HUES6 (cell line): Measurements from ENCODE around the gene NOTCH1.

Source experiments
- H3K27ac ChIP-seq: 2 replicates; pipeline ENCODE4 v1.7.0; 2013; ENCODE audit warnings: low read depth, mild to moderate bottlenecking, low read length, inconsistent platforms
- H3K27me3 ChIP-seq: 2 replicates; pipeline ENCODE4 v1.6.1; 2013; ENCODE audit warnings: low read length; ENCODE audit not compliant: control insufficient read depth, insufficient read depth
- H3K36me3 ChIP-seq: 2 replicates; pipeline ENCODE4 v1.6.1; 2013; ENCODE audit warnings: low read length; ENCODE audit not compliant: control insufficient read depth, insufficient read depth
- H3K4me1 ChIP-seq: 2 replicates; pipeline ENCODE4 v1.6.1; 2013; ENCODE audit warnings: low read length; ENCODE audit not compliant: control insufficient read depth, insufficient read depth
- H3K4me3 ChIP-seq: 2 replicates; pipeline ENCODE4 v1.5.1; 2013; ENCODE audit warnings: low read depth, low read length
- H3K9ac ChIP-seq: one replicate; pipeline ENCODE4 v1.6.1; 2013; ENCODE audit warnings: mild to moderate bottlenecking, low read length
- H3K9me3 ChIP-seq: 2 replicates; pipeline ENCODE4 v1.6.1; 2013; ENCODE audit warnings: low read depth, low read length; ENCODE audit not compliant: control insufficient read depth, insufficient read depth

The NOTCH1 gene

DNA sequence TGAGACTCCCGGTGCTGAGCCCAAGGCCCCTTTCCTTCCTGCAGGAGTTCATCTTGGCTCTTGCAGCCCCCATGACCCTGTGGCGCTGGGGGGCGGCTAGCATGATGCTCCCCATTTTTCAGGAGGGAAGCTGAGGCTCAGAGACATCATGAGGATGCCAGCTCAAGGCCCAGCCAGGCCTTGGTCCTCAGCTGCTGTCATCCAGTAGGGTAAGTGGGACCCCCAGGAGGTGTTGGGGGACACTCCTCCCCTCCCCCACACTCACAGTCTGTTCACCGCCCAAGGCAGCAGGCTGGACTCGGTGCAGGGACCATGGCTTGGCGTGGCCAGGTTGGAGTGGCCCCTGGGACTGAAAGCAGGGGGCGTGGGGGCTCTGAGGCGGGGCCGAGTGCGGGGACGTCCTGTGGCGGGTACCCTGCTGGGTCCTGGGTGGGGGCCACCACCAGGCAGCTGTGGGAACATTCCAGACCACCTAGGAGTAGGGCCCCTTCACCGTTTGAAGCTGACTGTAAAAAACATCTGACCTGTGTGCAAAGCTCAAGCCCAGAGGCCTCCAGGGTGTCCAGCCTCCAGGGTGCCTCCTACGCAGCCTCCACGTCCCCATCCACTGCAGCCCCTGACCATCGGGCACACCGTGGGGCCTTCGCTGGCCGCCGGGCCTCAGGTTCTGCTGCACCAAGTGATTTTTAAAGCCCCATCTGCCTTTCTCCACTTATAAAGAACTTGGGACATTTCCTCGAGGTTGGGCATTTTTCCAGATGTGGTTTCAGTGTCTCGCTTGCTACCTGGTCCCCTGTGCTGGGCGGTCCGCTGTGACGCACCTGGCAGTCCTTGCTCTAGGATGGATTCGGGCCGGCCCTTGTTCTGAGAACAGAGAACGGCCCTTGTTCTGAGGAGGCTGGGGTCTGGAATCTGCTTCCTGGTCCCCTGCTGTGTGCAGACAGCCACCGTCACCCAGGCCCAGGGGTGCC lies 3.4 kb upstream of the NOTCH1 start:
- Histone ChIP-seq H3K36me3 (no peaks in the 10 kb centered on the region), H3K27ac (peak overlapping the region; percentile 64), H3K4me1 (peaks cover 58% of the 10 kb centered on the region), H3K9me3 (no peaks in the 10 kb centered on the region), H3K27me3 (no peaks in the 10 kb centered on the region), H3K4me3 (no peak overlapping the region), H3K9ac (peak overlapping the region; percentile 25)

GRCh38 chr9:136547508-136548215 lies 1.8 kb upstream of the NOTCH1 start:
- H3K9me3 ChIP-seq: no peaks in the 10 kb centered on the region
- H3K27me3 ChIP-seq: no peaks in the 10 kb centered on the region
- H3K27ac ChIP-seq: no peak overlapping the region
- peak overlapping the region; percentile 37 for H3K9ac ChIP-seq
- peak overlapping the region; percentile 70; the same call in 1 of the 2 replicates for H3K4me3 ChIP-seq
- peaks cover 12% of the 10 kb centered on the region; the same call in 1 of the 2 replicates for H3K36me3 ChIP-seq
- H3K4me1 ChIP-seq: peaks cover 58% of the 10 kb centered on the region

- Histone ChIP-seq H3K4me1 (peaks cover 50% of the 10 kb centered on the region), H3K27ac (peak overlapping the region; percentile 91)
Observed at GRCh38 chr9:136546697-136547501, 1.1 kb upstream of the NOTCH1 start.

DNA sequence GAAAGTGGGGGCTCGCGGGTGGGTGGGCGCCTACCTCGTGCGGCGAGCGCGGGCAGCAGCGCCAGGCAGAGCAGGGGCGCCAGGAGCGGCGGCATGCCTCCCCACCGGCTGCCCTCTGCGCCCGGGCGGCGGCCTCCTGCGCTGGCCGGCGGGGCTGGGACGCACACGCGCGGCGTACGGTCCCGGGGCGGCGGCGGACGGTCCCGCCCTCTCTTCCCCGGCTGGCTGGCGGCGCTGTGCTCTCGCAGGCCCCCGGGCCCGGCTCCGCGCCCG lies 220 bp downstream of the NOTCH1 start:
- no peak overlapping the region; the same call in 1 of the 2 replicates for H3K27ac ChIP-seq

More at GRCh38 chr9:136546697-136547501, 1.1 kb upstream of the NOTCH1 start:
- peak overlapping the region; percentile 83 for H3K9ac ChIP-seq
- peak overlapping the region; percentile 70 for H3K4me3 ChIP-seq
- H3K27me3 ChIP-seq: no peaks in the 10 kb centered on the region
- H3K9me3 ChIP-seq: no peaks in the 10 kb centered on the region
- peaks cover 16% of the 10 kb centered on the region for H3K36me3 ChIP-seq

GRCh38 chr9:136544964-136545691 lies 720 bp downstream of the NOTCH1 start:
- Histone ChIP-seq H3K4me1 (peaks cover 49% of the 10 kb centered on the region), H3K9ac (peak overlapping the region; percentile 60), H3K4me3 (peak overlapping the region; percentile 82), H3K36me3 (peaks cover 22% of the 10 kb centered on the region), H3K9me3 (no peaks in the 10 kb centered on the region), H3K27ac (peak overlapping the region; percentile 23; the same call in 1 of the 2 replicates), H3K27me3 (no peaks in the 10 kb centered on the region)

More for the DNA sequence above, 220 bp downstream of the NOTCH1 start:
- Histone ChIP-seq H3K4me1 (peaks cover 49% of the 10 kb centered on the region), H3K9ac (peak overlapping the region; percentile 73), H3K27me3 (no peaks in the 10 kb centered on the region), H3K36me3 (peaks cover 22% of the 10 kb centered on the region), H3K9me3 (no peaks in the 10 kb centered on the region), H3K4me3 (peak overlapping the region; percentile 82)

DNA sequence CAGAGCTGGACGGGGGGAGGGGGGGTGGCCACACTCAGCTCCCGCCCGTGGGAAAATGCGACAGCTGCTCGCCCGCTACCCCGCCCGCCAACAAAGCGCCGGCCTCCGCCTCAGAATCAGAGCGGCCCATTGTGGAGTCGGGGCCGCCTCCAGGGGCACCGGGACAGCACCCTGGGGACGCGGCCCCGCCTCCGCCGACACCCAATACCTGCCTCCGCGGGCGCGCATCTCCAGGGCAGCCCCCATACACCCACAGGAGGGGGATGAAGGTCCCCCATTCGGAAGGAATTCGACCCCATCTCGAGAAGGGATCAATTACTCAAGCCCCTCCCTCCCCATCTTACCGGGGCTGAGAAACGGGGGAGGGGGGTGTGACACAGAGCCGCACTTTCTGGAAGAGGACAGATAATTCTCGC lies 1.3 kb downstream of the NOTCH1 start:
- H3K4me1 ChIP-seq: peaks cover 49% of the 10 kb centered on the region
- peak overlapping the region; percentile 82 for H3K4me3 ChIP-seq
- H3K9me3 ChIP-seq: no peaks in the 10 kb centered on the region
- H3K27me3 ChIP-seq: no peaks in the 10 kb centered on the region
- H3K36me3 ChIP-seq: peaks cover 22% of the 10 kb centered on the region
- H3K9ac ChIP-seq: peak overlapping the region; percentile 53
- H3K27ac ChIP-seq: no peak overlapping the region

GRCh38 chr9:136543830-136544547 lies 1.9 kb downstream of the NOTCH1 start:
- Histone ChIP-seq H3K36me3 (peaks cover 22% of the 10 kb centered on the region), H3K9ac (peak overlapping the region; percentile 10), H3K4me3 (peak overlapping the region; percentile 82), H3K27ac (no peak overlapping the region), H3K27me3 (no peaks in the 10 kb centered on the region), H3K9me3 (no peaks in the 10 kb centered on the region), H3K4me1 (peaks cover 47% of the 10 kb centered on the region)

DNA sequence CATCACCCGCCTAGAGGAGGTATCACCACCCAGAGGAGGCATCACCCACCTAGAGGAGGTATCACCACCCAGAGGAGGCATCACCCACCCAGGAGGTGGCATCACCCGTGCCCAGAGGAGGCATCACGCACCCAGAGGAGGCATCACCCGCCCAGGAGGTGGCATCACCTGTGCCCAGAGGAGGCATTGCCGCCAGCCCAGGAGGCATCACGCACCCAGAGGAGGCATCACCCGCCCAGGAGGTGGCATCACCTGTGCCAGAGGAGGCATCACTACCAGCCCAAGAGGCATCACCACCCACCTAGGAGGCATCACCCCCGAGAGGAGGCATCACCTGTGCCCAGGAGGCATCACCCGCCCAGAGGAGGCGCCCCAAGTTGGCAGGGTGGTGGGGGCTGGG lies 2.6 kb downstream of the NOTCH1 start:
- peaks cover 40% of the 10 kb centered on the region for H3K4me1 ChIP-seq

GRCh38 chr9:136542241-136543040 lies 3.4 kb downstream of the NOTCH1 start:
- H3K27me3 ChIP-seq: no peaks in the 10 kb centered on the region
- H3K4me3 ChIP-seq: no peak overlapping the region
- H3K4me1 ChIP-seq: peaks cover 31% of the 10 kb centered on the region
- H3K36me3 ChIP-seq: peaks cover 31% of the 10 kb centered on the region
- H3K27ac ChIP-seq: no peak overlapping the region
- no peaks in the 10 kb centered on the region for H3K9me3 ChIP-seq
- H3K9ac ChIP-seq: no peak overlapping the region

More for the DNA sequence above, 2.6 kb downstream of the NOTCH1 start:
- no peak overlapping the region for H3K4me3 ChIP-seq
- H3K9me3 ChIP-seq: no peaks in the 10 kb centered on the region
- no peaks in the 10 kb centered on the region for H3K27me3 ChIP-seq
- H3K9ac ChIP-seq: no peak overlapping the region
- H3K27ac ChIP-seq: no peak overlapping the region
- H3K36me3 ChIP-seq: peaks cover 26% of the 10 kb centered on the region
